GM23338 (cell line): ENCODE data around the gene NUP98. TPM values are rescaled to one million over a fixed set of nuclear protein-coding genes. Genes with fewer than 3 reads are reported as not detected.

Experiments
- ATAC-seq: fragments of 200-7000 bp; cut with Tn5 transposase; 3 replicates; pipeline ENCODE4 v1.9.1; 2020
- DNase-seq: peaks from one replicate; pipeline ENCODE4 v3.0.0-alpha.2; 2015; ENCODE audit warnings: low spot score
- H2AFZ ChIP-seq: fragments of 200-600 bp; sonication (generic); 2 replicates; pipeline ENCODE4 v1.8.0; 2016; ENCODE audit warnings: antibody characterized with exemption, mild to moderate bottlenecking, moderate library complexity
- H3F3A ChIP-seq: fragments of 200-600 bp; sonication (generic); replicated peaks from 2 replicates; pipeline ENCODE4 v1.8.0; 2017; ENCODE audit warnings: antibody characterized with exemption, mixed run types, low read depth
- H3K27ac ChIP-seq: fragments of 200-600 bp; sonication (generic); 2 replicates; pipeline ENCODE4 v1.6.1; 2016; ENCODE audit warnings: low read depth
- H3K27me3 ChIP-seq: fragments of 200-600 bp; sonication (generic); 2 replicates; pipeline ENCODE4 v1.8.0; 2016; ENCODE audit warnings: mild to moderate bottlenecking, mixed run types, moderate library complexity; ENCODE audit not compliant: insufficient read depth
- H3K36me3 ChIP-seq: fragments of 200-600 bp; sonication (generic); 2 replicates; pipeline ENCODE4 v1.8.0; 2016; ENCODE audit warnings: mild to moderate bottlenecking; ENCODE audit not compliant: insufficient read depth
- H3K4me1 ChIP-seq: fragments of 200-600 bp; sonication (generic); 2 replicates; pipeline ENCODE4 v1.8.0; 2016; ENCODE audit warnings: mild to moderate bottlenecking, moderate library complexity; ENCODE audit not compliant: insufficient read depth
- H3K4me2 ChIP-seq: fragments of 200-600 bp; sonication (generic); 2 replicates; pipeline ENCODE4 v1.7.1; 2017; ENCODE audit warnings: mixed run types
- H3K4me3 ChIP-seq: fragments of 200-600 bp; sonication (generic); 2 replicates; pipeline ENCODE4 v1.6.1; 2016; ENCODE audit warnings: mixed run types
- H3K79me2 ChIP-seq: fragments of 200-600 bp; sonication (generic); replicated peaks from 2 replicates; pipeline ENCODE4 v1.8.0; 2017; ENCODE audit warnings: mild to moderate bottlenecking; ENCODE audit not compliant: insufficient read depth
- H3K9me2 ChIP-seq: fragments of 200-600 bp; sonication (generic); 2 replicates; pipeline ENCODE4 v1.8.0; 2017; ENCODE audit not compliant: insufficient read depth
- H4K20me1 ChIP-seq: fragments of 200-600 bp; sonication (generic); replicated peaks from 2 replicates; pipeline ENCODE4 v1.8.0; 2017; ENCODE audit warnings: mild to moderate bottlenecking; ENCODE audit not compliant: insufficient read depth
- H3K27ac Mint-ChIP-seq: 2 replicates; pipeline ENCODE4 v1.8.0; 2020; ENCODE audit warnings: inconsistent platforms, mild to moderate bottlenecking, moderate library complexity, mixed read lengths
- H3K27me3 Mint-ChIP-seq: 3 replicates; pipeline ENCODE4 v1.8.0; 2022; ENCODE audit warnings: low read depth, mild to moderate bottlenecking, moderate library complexity, mixed read lengths, inconsistent platforms; ENCODE audit not compliant: insufficient read depth, poor library complexity
- H3K36me3 Mint-ChIP-seq: 3 replicates; pipeline ENCODE4 v1.8.0; 2021; ENCODE audit warnings: low read depth, mild to moderate bottlenecking, inconsistent platforms, moderate library complexity, mixed read lengths
- H3K4me1 Mint-ChIP-seq: 3 replicates; pipeline ENCODE4 v1.8.0; 2020; ENCODE audit warnings: mild to moderate bottlenecking, inconsistent platforms, mixed read lengths
- H3K4me3 Mint-ChIP-seq: 3 replicates; pipeline ENCODE4 v1.8.0; 2021; ENCODE audit warnings: moderate library complexity, mild to moderate bottlenecking, inconsistent platforms, mixed read lengths
- H3K9me3 Mint-ChIP-seq: 3 replicates; pipeline ENCODE4 v1.8.0; 2020; ENCODE audit warnings: moderate library complexity, mild to moderate bottlenecking, inconsistent platforms, mixed read lengths
- CTCF ChIP-seq, 2 experiments: fragments of 200-600 bp in 1 of 2; sonication (generic) in 1 of 2; conservative IDR thresholded peaks; 2 replicates each; pipeline versions ENCODE4 v1.5.1 to v1.6.1; 2016 to 2017; ENCODE audit warnings: antibody characterized with exemption in 2 of 2, low read depth in 2 of 2, mild to moderate bottlenecking in 2 of 2, moderate library complexity in 1 of 2
- ETS1 ChIP-seq: IDR thresholded peaks from 2 replicates; pipeline ENCODE4 v1.6.1; 2016; ENCODE audit warnings: antibody characterized with exemption
- EZH2 ChIP-seq: fragments of 200-600 bp; sonication (generic); IDR thresholded peaks from one replicate; pipeline ENCODE4 v1.8.0; 2017; ENCODE audit warnings: antibody characterized with exemption, mild to moderate bottlenecking, low read depth; ENCODE audit not compliant: unreplicated experiment
- EZH2phosphoT487 ChIP-seq: fragments of 200-600 bp; sonication (generic); IDR thresholded peaks from one replicate; pipeline ENCODE4 v1.8.1; 2018; ENCODE audit warnings: antibody characterized with exemption; ENCODE audit not compliant: unreplicated experiment
- JUNB ChIP-seq: IDR thresholded peaks from one replicate; pipeline ENCODE4 v1.6.1; 2016; ENCODE audit warnings: antibody characterized with exemption; ENCODE audit not compliant: unreplicated experiment
- NANOG ChIP-seq: IDR thresholded peaks from 2 replicates; pipeline ENCODE4 v1.6.1; 2016; ENCODE audit warnings: antibody characterized with exemption, borderline replicate concordance
- REST ChIP-seq: IDR thresholded peaks from one replicate; pipeline ENCODE4 v1.6.1; 2018; ENCODE audit warnings: antibody characterized with exemption; ENCODE audit not compliant: unreplicated experiment
- STAT1 ChIP-seq: IDR thresholded peaks from one replicate; pipeline ENCODE4 v1.6.1; 2016; ENCODE audit warnings: antibody characterized with exemption; ENCODE audit not compliant: unreplicated experiment
- ZNF114 ChIP-seq: fragments of 250-450 bp; sonication (Bioruptor Pico); IDR thresholded peaks from 2 replicates; pipeline ENCODE4 v1.5.0; 2020; ENCODE audit warnings: mild to moderate bottlenecking, moderate library complexity
- ZNF331 ChIP-seq: fragments of 250-450 bp; sonication (Bioruptor Pico); IDR thresholded peaks from 2 replicates; pipeline ENCODE4 v1.5.0; 2020; ENCODE audit warnings: low read depth, mild to moderate bottlenecking, moderate library complexity
- ZNF462 ChIP-seq: fragments of 250-450 bp; sonication (Bioruptor Pico); IDR thresholded peaks from 2 replicates; pipeline ENCODE4 v1.5.0; 2020; ENCODE audit warnings: mild to moderate bottlenecking, moderate library complexity
- polyA plus RNA-seq: library from polyadenylated mRNA; unstranded; fragments of >200 nt; fragmentation: Nextera tagmentation; extraction: Ambion mirVana; gene quantifications from 2 replicates; pipeline ENCODE4 v1.2.1, GENCODE V29; 2016
- total RNA-seq: library from RNA; depleted of rRNA; stranded (reverse); fragments of >200 nt; shearing (Covaris generic); gene quantifications from 2 replicates; pipeline ENCODE4 v1.2.3, GENCODE V29; 2014

Gene NUP98
- total and polyA plus RNA-seq, 2 experiments from 2014 or later: 23.9 to 174 TPM

- no peak for TF ChIP-seq ZNF462 (CRISPR knock-in tag)
- TF ChIP-seq ZNF114: no peak
- no peak for TF ChIP-seq JUNB
- TF ChIP-seq CTCF (conservative IDR thresholded peaks at IDR 0.05; ENCODE audit: low read depth in 2 of 2): no peak
- no peak for TF ChIP-seq STAT1
- no peak for TF ChIP-seq NANOG
- TF ChIP-seq EZH2phosphoT487: no peak
- no peak for TF ChIP-seq EZH2
- no peak for TF ChIP-seq REST
- no peak for TF ChIP-seq ETS1
- no peak for TF ChIP-seq ZNF331 (CRISPR knock-in tag)
Observed at GRCh38 chr11:3836903-3837302, 39.5 kb upstream of the NUP98 start.

More at GRCh38 chr11:3836903-3837302, 39.5 kb upstream of the NUP98 start:
- Mint-ChIP-seq H3K36me3 (peaks cover 15% of the 10 kb centered on the region), H3K27ac (no peak overlapping the region), H3K4me3 (no peak overlapping the region), H3K4me1 (peaks cover 51% of the 10 kb centered on the region), H3K9me3 (no peaks in the 10 kb centered on the region; the same call in 2 of the 3 replicates), H3K27me3 (peaks cover 8% of the 10 kb centered on the region)
- Histone ChIP-seq H3K4me2 (peak overlapping the region; percentile 55; the same call in 1 of the 2 replicates), H3K27ac (no peak overlapping the region), H3K79me2 (peaks cover 73% of the 10 kb centered on the region), H3K4me3 (no peak overlapping the region), H3F3A (0 out of 2 replicates have a peak, but pooled peaks cover 3% of the 10 kb centered on the region), H3K9me2 (no peaks in the 10 kb centered on the region), H3K36me3 (no peaks in the 10 kb centered on the region; the same call in 1 of the 2 replicates), H4K20me1 (peaks cover 57% of the 10 kb centered on the region), H3K4me1 (peaks cover 26% of the 10 kb centered on the region), H2AFZ (no peak overlapping the region), H3K27me3 (no peaks in the 10 kb centered on the region)
- DNase-seq (no peak), ATAC-seq (no peak)
